Fibroblast of the aortic adventitia (primary cell): ENCODE results near the gene HNRNPUL1. TPM values are rescaled to one million over a fixed set of nuclear protein-coding genes. Genes with fewer than 3 reads are reported as not detected.

Source experiments
- DNase-seq: peaks from one replicate; pipeline ENCODE4 v3.0.0-alpha.2; 2010; ENCODE audit warnings: low read depth
- H3K4me3 ChIP-seq: 2 replicates; pipeline ENCODE4 v1.5.1; 2011; ENCODE audit warnings: low read depth, mild to moderate bottlenecking, control low read depth, low read length, moderate library complexity
- total RNA-seq: library from RNA; depleted of rRNA; stranded (reverse); fragments of >200 nt; gene quantifications from 2 replicates; pipeline ENCODE4 v1.2.3, GENCODE V29; 2012; ENCODE audit warnings: low replicate concordance
- TF ChIP-seq, protein P1 (sequence below): IDR thresholded peaks from 2 replicates; pipeline ENCODE4 v1.5.1; 2011; ENCODE audit warnings: mild to moderate bottlenecking, low read length, control low read depth, inconsistent platforms; ENCODE audit not compliant: insufficient read depth

Gene HNRNPUL1
- total RNA-seq, 1 donor, result 108 TPM

GRCh38 chr19:41248895-41249294 lies 15.3 kb upstream of the HNRNPUL1 start:
- H3K4me3 ChIP-seq, result no peak overlapping the region
- DNase-seq, result no peak
- TF ChIP-seq, protein P1, sequence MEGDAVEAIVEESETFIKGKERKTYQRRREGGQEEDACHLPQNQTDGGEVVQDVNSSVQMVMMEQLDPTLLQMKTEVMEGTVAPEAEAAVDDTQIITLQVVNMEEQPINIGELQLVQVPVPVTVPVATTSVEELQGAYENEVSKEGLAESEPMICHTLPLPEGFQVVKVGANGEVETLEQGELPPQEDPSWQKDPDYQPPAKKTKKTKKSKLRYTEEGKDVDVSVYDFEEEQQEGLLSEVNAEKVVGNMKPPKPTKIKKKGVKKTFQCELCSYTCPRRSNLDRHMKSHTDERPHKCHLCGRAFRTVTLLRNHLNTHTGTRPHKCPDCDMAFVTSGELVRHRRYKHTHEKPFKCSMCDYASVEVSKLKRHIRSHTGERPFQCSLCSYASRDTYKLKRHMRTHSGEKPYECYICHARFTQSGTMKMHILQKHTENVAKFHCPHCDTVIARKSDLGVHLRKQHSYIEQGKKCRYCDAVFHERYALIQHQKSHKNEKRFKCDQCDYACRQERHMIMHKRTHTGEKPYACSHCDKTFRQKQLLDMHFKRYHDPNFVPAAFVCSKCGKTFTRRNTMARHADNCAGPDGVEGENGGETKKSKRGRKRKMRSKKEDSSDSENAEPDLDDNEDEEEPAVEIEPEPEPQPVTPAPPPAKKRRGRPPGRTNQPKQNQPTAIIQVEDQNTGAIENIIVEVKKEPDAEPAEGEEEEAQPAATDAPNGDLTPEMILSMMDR, result no peak

GRCh38 chr19:41249707-41250423 lies 14.3 kb upstream of the HNRNPUL1 start:
- no peak overlapping the region for H3K4me3 ChIP-seq
- no peak for DNase-seq
- TF ChIP-seq, protein P1, result no peak

DNA sequence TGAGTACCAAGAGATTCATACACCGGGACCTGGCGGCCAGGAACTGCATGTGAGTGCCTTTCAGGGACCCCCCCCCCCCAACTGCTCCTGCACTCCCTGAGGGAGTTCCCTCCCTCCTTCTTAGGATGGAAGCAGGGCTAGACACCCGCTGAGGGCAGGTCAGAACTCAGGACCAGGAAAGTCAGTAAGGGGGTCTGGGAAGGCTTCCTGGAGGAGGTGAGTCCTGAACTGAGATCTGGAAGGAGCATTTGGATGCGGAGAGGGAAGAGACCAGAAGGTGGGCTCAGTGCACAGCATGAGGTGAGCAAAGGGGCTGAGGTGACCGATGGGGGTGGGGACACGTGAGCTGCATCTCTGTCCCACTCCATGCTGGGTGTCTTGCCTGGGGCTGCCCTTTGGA lies 10.5 kb upstream of the HNRNPUL1 start:
- TF ChIP-seq, protein P1, result no peak
- no peak overlapping the region for H3K4me3 ChIP-seq
- no peak for DNase-seq

GRCh38 chr19:41255171-41255570 lies 9.0 kb upstream of the HNRNPUL1 start:
- no peak overlapping the region for H3K4me3 ChIP-seq
- TF ChIP-seq, protein P1, result no peak
- DNase-seq, result no peak

DNA sequence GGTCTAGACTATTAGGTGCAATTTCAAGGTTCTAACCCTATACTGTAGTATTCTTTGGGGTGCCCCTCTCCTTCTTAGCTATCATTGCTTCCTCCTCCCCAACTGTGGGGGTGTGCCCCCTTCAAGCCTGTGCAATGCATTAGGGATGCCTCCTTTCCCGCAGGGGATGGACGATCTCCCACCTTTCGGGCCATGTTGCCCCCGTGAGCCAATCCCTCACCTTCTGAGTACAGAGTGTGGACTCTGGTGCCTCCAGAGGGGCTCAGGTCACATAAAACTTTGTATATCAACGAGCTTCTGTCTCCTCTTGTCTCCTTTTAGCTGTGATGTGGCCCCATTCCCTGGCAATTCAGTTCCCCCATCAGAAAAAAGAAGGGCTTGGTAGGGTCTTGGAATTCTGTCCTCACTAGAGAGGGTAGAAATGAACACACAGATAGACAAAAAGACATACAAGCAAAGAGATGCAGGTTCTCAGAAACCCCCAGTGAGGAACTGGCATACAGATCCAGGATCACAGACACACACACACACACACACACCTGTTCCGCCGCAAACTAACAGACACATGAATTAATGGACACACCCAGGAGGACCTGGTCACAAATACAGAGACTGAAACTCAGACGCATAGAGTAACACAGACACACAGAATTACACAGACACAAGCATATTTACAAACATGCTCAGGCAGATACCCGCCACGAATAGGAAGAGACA lies 2.5 kb upstream of the HNRNPUL1 start:
- no peak for DNase-seq
- TF ChIP-seq, protein P1, result no peak
- H3K4me3 ChIP-seq, result peak overlapping the region; percentile 70

GRCh38 chr19:41263042-41263849 lies 926 bp upstream of the HNRNPUL1 start:
- peak; percentile 76 for DNase-seq
- peak overlapping the region; percentile 82 for H3K4me3 ChIP-seq
- TF ChIP-seq, protein P1, result no peak
